IPS DF 19.7 (cell line): ENCODE results near the gene SERPINB6.
A peak's percentile ranks its signal among the peaks of the same experiment; 100 is the strongest.
"Not testable (repeated sequence)": the region's sequence is repeated elsewhere in the genome, so short reads cannot be mapped to it uniquely, and the experiment has no call there.

Experiments used
- DNase-seq: peaks from one replicate; pipeline ENCODE4 v3.0.0-alpha.2; 2013; ENCODE audit warnings: low read depth, low spot score

The SERPINB6 gene

GRCh38 chr6:2958776-2959175 lies 12.6 kb downstream of the SERPINB6 start:
- no peak for DNase-seq

- DNase-seq, result no peak
Observed at GRCh38 chr6:2958331-2958711, 13.0 kb downstream of the SERPINB6 start.

- DNase-seq, result no peak
Observed at GRCh38 chr6:2957696-2958330, 13.6 kb downstream of the SERPINB6 start.

GRCh38 chr6:2956930-2957685 lies 14.3 kb downstream of the SERPINB6 start:
- no peak for DNase-seq

GRCh38 chr6:2953098-2953497 lies 18.3 kb downstream of the SERPINB6 start:
- no peak for DNase-seq

- peak; percentile 90 for DNase-seq
Observed at GRCh38 chr6:2952557-2953095, 18.7 kb downstream of the SERPINB6 start.

- DNase-seq, result no peak
Observed at GRCh38 chr6:2951728-2952127, 19.6 kb downstream of the SERPINB6 start.

- DNase-seq, result no peak
Observed at GRCh38 chr6:2950713-2951112, 20.7 kb downstream of the SERPINB6 start.

- DNase-seq, result no peak
Observed at GRCh38 chr6:2949536-2950083, 21.8 kb downstream of the SERPINB6 start.

GRCh38 chr6:2949121-2949520 lies 22.2 kb downstream of the SERPINB6 start:
- no peak for DNase-seq

- DNase-seq, result no peak
Observed at GRCh38 chr6:2948228-2949025, 22.9 kb downstream of the SERPINB6 start.

- no peak for DNase-seq
Observed at GRCh38 chr6:2947445-2947844, 23.9 kb downstream of the SERPINB6 start.

GRCh38 chr6:2945153-2945452 lies 26.3 kb downstream of the SERPINB6 start:
- DNase-seq, result no peak

- DNase-seq, result no peak
Observed at GRCh38 chr6:2944405-2945152, 26.8 kb downstream of the SERPINB6 start.

- no peak for DNase-seq
Observed at GRCh38 chr6:2943564-2943955, 27.8 kb downstream of the SERPINB6 start.

- no peak for DNase-seq
Observed at GRCh38 chr6:2942914-2943563, 28.3 kb downstream of the SERPINB6 start.

- not testable (repeated sequence) for DNase-seq
Observed at GRCh38 chr6:2942116-2942515, 29.3 kb downstream of the SERPINB6 start.

GRCh38 chr6:2940851-2941250 lies 30.5 kb downstream of the SERPINB6 start:
- DNase-seq, result no peak

GRCh38 chr6:2940010-2940850 lies 31.1 kb downstream of the SERPINB6 start:
- no peak for DNase-seq
